Right lobe of liver (tissue), 4 donors: ENCODE results near the gene TXLNG.

Source experiments
- POLR2A ChIP-seq: fragments of 450-650 bp; IDR thresholded peaks from one replicate; pipeline ENCODE4 v1.6.1; 2017; ENCODE audit warnings: antibody characterized with exemption, mild to moderate bottlenecking
- TF ChIP-seq, protein P1 (sequence below), 4 donors: fragments of 200-600 bp in 3 of 4; fragments of 450-650 bp in 1 of 4; IDR thresholded peaks; one replicate each; pipeline versions ENCODE4 v1.5.1 to v1.8.0; 2016 to 2022; ENCODE audit warnings: antibody characterized with exemption in 4 of 4, mild to moderate bottlenecking in 2 of 4
- donor health status: DM: no; HTN: no; CAD: no.
- donor health status: DM: no; HTN: no; CAD: no.
- donor health status: DM: no; HTN: yes; CAD: no.

DNA sequence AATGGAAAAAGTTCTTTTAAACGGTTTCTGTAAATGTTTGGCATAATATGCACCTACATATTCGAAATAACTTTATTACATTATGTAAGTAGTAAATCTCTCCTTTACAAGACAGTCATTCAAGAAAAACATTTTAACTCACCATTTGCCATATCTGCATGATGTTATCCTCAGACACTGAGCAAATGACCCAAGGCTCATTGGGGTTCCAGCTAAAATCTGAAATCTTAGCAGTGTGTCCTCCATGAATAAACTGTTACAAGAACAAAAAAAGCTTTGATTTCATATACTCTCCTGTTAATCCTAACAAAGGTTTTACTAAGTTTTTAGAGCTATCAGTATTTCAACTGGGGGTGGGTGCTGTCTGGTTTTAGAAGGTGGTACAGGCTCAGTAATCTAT lies 59.4 kb downstream of the TXLNG start:
- no peak for TF ChIP-seq POLR2A
- TF ChIP-seq, protein P1, sequence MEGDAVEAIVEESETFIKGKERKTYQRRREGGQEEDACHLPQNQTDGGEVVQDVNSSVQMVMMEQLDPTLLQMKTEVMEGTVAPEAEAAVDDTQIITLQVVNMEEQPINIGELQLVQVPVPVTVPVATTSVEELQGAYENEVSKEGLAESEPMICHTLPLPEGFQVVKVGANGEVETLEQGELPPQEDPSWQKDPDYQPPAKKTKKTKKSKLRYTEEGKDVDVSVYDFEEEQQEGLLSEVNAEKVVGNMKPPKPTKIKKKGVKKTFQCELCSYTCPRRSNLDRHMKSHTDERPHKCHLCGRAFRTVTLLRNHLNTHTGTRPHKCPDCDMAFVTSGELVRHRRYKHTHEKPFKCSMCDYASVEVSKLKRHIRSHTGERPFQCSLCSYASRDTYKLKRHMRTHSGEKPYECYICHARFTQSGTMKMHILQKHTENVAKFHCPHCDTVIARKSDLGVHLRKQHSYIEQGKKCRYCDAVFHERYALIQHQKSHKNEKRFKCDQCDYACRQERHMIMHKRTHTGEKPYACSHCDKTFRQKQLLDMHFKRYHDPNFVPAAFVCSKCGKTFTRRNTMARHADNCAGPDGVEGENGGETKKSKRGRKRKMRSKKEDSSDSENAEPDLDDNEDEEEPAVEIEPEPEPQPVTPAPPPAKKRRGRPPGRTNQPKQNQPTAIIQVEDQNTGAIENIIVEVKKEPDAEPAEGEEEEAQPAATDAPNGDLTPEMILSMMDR (IDR thresholded peaks at IDR 0.05): no peak
